ENCODE results near the gene P2RX6.

P2RX6 gene

DNA sequence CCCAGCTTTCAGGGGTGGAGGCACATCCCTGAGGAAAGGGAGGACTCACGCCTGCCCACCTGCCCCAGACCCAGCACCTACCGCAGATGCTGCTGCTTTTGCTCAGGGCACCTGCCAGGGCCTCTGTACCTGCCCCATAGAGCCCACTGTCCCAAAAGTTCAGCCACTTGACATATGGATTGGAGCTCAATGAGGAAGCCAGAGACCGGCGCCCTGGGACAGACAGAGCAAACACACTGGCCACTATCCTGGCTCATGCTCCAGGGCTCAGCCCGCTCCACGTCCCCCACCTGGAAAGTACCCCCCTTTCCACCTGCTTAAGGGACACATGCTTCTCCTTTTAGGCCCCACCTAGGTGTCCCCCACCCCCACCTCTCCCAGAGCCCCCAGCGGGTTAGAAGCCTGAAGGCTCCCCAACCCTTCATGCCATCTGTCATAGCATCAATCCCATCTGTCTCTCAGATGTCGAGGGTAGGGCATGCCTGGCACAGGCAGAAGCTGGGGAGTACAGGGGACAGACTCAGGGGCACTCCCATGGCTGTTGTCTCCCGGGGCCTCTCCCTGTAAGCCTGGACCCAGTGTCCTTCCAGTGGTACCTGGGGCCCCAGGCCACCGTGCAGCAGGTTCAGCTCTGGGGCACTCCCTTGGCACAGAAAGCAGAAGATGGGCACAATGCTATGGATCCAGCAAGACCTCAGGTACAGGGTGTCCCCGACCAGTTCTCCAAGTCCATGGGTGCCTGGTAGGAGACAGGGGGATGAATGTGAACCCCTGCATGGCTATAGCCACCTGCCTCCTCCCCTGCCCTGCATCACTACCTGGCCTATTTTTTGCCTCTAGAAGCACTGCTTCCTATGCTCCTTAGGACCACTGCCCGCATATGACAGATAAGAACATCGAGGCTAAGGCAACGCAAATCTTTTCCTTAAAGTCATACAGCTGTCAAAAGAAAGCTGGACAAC lies 2.2 kb upstream of the P2RX6 start:
- DNase-seq (ENCODE audit: low read depth) = no peak

DNA sequence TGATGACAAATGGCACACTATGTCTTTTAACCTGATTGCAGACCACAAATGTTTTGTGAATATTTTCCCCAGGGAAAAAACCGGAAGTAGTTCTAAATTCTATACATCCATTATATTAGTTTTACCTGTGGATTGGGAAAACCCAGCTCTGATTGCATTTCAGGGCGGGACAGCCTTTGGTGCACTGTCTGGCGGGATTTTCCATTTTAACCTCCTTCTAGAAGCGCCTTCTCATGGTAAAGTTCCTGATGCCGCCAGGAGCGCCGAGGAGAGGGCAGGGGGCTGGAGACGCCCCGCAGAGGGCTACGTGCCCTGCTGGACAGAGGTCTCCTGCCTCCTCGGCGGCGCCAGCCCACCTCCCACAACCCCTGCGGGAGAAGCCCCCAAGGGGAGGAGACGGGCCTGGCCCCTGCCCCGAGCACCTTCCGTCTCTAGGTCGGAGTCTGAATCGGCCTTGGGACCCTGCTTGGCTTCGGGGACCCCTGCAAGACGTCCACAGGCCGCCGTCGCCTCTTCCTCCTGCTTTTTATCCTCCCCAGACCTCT lies 1.2 kb upstream of the P2RX6 start:
- no peak for DNase-seq (ENCODE audit: low read depth)

DNA sequence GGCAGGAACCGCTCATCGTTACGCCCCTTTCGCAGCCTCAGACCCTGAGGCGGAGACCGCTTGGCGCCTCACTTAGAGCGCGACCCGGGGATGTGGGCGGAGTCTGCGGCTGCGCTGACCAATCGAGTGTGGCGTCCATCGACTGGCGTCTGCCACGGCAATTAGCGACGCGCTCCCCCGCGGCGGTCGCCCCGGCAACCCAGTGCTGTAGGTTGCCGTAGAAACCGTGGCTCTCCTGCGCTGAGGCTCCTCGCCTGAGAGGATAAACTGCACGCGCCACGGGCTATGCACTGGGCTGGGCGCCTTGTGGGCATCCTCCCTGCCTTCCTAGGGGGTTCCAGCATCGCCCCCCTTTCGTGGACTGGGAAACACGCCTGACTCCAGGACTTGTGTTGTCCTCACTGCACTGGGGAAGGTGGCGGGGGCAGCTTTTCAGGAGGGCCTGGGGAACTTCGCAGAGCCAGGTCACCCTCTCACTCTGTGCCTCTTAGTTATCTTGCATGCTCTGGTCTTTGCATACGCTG lies 701 bp upstream of the P2RX6 start:
- peak; percentile 65 for DNase-seq (ENCODE audit: low read depth)

DNA sequence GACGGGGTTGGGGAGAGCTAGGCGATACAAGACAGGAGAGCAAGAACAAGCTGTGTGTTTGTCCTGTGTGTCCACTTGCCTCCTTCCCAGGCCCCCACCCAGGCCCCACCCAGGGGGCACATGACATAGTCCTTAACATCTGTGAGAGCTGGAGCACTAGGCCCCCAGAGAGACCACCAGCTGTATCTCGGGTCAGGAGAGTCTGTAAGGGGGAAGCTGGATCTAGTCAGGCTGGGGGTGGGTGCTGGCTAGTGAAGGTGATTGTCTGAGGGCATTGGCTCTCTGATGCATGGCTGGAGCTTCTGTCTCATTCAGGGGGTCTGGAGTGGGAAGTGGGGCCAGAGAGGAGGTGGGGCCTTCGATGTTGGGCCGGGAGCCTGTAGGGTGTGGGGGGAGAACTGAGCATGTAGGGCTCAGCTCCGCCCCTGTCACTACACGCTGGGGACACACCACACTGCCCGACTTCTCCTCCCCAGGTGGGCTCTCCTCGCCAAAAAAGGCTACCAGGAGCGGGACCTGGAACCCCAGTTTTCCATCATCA lies 571 bp downstream of the P2RX6 start:
- DNase-seq (ENCODE audit: low read depth) = no peak

DNA sequence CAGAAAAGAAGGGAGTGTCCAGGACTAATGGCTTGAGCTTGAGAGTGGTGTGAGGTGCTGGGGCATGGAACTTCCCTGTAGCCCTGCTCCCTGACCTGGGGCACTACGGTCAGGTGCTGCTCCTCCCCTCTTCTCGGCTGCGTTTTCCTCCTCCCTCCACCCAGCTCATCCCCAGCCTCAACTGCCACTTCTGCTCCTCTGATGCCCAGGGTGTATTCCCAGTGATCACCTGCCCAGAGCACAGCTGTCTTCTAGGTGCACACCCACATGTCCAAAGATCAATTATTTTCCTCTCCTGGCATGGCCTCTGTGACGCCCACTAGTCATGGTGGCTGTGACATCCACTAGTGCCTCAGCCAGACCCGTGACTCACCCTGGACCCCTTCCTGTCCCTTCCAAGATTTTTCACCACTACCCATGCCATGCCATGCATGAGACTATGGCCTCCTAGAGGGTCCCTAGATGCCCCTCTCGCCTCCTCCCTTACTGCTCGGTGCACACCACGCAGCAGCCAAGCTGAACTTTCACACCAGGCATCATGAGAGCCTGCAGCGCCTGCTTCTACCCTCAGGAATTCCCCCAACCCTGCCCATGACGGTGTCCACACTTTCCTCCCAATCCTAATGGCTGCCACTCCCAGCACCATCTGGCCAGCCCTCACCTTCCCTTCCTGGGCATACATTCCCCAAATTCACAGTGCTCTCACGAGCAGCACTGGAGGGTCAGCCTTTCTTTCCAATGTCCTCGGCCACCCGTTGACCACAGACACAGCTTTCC lies 1.9 kb downstream of the P2RX6 start:
- DNase-seq (ENCODE audit: low read depth) = no peak

DNA sequence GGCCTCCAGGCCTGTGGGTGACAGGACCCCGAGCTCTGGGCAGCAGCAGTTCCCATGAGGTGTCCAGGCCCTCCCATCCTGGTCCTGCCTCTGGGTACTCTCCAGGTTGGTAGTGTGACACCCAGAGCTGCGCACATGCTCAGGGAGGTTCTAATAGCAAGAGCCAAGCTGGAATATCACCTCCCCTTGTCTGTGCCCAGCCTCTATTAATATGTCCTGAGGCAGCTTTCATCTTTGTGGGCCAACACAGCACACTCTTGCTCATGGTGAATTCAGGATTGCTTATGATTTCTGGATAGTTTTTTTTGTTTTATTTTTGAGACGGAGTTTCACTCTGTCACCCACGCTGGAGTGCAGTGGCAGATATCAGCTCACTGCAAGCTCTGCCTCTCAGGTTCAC lies 3.3 kb downstream of the P2RX6 start:
- DNase-seq (ENCODE audit: low read depth) = no peak

DNA sequence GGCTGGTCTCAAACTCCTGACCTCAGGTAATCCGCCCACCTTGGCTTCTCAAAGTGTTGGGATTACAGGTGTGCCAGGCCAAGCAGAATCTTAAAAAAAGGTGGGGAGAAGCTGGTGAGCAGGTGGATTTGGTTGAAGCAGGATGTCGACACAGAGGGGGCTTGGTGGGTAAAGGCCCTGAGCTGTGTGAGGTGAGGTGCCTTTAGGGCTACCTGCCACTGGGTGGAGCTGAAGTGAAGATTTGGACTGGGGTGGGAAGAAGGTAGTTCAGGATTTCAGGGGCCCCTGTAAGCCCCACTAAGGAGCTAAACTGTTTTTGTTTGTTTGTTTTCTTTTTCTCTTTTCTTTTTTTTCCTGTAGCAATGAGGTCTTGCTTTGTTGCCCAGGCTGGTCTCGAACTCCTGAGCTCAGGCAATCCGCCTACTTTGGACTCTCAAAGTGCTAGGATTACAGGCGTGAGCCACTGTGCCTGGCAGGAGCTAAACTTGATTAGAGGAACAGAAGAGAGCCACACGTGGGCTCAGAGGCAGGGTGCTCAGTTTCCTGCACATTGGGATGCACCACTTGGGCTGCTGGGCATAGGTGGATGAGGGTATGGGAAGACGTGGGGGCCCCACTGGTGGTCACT lies 6.0 kb downstream of the P2RX6 start:
- no peak for DNase-seq (ENCODE audit: low read depth)

DNA sequence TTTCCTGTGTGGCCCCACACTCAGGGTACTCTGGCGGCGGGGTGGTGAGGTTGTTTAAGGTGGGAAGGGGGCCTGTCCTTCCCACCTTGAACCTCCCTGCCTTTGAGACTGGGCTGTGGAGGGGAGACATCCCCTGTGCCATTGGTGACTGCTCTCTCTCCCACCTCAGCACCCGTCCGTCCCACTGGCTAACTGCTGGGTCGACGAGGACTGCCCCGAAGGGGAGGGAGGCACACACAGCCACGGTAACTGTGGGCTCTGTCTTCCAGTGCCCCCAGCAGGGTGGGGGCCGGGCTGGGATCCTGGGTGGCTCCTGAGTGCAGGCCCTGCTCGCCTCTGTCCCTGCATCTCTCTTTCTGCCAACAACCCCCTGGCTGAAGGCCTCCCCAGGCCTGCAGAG lies 7.5 kb downstream of the P2RX6 start:
- DNase-seq (ENCODE audit: low read depth) = no peak

DNA sequence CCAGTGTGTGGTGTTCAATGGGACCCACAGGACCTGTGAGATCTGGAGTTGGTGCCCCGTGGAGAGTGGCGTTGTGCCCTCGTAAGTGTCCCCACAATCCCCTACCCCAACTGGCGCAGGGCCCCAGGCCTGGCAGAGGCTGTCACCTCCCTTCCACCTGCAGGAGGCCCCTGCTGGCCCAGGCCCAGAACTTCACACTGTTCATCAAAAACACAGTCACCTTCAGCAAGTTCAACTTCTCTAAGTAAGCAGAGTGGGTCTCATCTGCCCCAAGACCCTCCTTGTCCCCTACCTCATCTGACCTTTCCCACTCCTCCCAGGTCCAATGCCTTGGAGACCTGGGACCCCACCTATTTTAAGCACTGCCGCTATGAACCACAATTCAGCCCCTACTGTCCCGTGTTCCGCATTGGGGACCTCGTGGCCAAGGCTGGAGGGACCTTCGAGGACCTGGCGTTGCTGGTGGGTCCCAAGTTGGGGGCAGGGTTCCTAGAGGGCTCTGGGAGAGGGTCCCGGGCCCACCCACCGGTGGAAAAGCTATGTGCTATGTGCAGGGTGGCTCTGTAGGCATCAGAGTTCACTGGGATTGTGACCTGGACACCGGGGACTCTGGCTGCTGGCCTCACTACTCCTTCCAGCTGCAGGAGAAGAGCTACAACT lies 8.1 kb downstream of the P2RX6 start:
- no peak for DNase-seq (ENCODE audit: low read depth)

DNA sequence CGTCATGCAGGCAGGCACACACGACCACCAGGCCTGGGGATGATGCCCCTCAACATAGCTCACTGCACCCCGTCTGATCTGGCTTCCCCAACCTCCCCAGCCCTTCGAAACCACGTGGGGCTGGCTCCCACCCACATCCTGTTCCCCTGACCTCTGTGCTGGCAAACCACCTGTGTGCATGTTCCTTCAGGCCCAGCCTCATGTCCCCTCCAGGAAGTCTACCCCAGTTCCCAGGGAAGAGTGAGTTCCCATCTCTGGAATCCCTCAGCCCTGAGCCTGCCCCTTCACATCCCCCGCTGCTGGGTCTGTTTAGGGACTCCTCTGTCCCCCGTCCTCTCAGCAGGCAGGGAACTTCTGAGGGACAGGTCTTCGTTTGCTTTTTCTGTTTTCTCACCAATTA lies 10.3 kb downstream of the P2RX6 start:
- DNase-seq (ENCODE audit: low read depth) = no peak

DNA sequence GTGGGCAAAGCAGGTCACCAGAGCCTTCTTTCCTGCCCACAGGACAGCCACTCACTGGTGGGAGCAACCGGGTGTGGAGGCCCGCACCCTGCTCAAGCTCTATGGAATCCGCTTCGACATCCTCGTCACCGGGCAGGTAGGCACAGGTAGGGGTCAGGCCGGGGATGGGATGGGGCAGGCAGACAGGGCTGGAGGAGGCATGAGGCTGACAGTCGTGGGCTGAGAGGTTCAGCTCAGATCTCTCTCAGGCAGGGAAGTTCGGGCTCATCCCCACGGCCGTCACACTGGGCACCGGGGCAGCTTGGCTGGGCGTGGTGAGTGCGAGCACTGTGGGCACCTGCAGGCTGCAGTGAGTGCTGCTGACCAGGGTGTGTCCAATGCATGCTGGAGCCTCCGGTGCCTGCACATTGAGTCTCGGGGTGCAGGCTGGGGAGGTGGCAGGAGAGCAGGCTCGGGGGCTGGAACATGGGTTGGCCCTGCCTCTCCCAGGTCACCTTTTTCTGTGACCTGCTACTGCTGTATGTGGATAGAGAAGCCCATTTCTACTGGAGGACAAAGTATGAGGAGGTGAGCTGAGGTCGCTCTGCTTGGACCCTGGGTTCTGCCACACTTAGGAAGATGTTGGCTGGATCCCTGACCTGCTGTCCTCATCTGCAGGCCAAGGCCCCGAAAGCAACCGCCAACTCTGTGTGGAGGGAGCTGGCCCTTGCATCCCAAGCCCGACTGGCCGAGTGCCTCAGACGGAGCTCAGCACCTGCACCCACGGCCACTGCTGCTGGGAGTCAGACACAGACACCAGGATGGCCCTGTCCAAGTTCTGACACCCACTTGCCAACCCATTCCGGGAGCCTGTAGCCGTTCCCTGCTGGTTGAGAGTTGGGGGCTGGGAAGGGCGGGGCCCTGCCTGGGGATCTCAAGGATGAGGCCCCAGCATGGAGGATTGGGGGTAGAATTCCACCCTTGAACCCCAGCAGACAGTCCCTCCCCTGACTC lies 11.1 kb downstream of the P2RX6 start:
- DNase-seq (ENCODE audit: low read depth) = no peak

DNA sequence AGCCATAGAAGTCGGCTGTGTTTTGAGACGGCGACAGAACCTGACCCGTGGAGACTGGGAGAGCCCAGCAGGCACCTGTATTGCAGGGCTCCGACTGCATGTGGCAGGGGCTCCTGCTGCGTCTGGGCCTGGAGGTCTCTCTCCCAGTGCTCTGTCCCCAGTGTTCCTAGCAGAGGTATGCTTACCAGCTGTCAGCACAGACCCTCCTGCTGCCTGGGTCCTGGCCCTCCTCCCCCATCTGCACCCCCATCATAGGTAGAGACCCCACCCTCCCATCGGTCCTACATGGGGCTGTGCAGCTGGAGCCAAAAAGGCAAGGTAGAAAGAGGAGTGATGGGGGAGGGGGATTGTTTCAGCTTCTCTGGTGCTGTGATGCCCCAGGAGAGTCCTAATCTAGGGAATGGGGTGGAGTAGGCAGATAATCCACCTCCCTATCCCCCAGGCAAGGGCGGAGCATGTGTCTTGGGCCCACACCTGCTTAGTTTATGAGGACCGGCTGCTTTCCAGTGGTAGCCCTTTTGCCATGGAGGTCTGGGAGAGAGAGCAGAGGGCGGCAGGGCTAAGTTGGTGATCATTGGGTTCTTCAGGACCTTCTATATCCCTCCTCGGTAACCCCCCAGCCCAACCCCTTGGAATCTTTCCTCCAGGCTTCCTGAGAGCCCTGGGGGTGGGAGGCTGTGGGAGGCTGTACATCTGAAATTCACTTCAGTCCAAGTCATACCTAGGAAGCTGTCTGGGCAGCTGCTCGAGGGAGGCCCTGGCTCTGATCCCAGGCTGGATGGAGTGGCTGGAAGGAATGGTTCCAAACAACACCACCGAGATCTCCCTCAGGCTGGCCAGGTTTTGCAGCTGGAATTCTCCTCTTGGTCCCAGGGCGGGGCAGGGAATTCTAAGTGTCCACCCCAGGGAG lies 12.1 kb downstream of the P2RX6 start:
- DNase-seq (ENCODE audit: low read depth) = no peak

DNA sequence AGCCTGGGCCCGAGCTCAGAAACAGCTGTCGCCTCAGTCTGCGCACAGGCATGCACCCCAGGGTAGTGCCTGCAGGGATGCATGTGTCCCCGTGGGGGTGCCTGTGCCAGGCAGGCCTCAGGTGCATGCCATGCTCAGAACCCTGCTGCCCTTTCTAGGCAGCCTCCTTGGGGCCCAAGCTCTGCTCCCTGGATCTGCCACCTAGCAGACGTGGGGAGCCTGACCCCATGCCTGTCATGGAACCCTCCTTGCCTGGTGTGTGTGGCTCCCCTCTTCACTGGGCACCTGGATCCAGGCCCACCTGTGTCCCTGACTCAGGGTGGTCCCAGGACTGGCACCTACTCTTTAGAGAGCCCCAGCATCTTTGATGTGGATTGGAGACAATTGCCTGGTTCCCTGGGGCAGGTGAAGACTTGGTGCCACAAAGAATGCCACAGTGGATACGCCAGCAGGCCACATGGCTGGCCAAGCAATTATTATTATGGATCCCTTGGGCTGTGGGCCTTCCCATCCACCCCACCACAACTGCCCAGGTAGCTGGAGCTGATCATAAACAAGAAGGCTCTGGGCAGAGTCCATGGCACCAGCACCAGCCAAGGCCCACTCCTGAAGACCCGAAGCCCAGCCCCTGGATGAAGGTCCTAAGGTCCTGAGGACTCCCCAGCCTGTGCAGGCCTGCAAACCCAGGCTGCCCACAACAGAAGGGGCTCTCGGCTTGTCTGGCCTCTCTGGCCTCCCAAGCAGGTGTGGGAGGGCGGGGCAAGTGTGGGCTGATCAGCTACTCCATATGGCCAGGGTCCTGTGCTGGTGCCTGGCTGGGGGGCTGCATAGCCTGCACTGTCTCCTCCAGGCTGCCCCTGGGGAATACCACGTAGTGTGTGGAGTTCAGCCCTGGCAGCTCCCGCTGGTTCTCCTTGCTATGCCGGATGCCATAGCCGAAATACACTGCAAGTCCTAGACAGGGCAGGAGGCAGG lies 13.6 kb downstream of the P2RX6 start:
- DNase-seq (ENCODE audit: low read depth) = no peak

DNA sequence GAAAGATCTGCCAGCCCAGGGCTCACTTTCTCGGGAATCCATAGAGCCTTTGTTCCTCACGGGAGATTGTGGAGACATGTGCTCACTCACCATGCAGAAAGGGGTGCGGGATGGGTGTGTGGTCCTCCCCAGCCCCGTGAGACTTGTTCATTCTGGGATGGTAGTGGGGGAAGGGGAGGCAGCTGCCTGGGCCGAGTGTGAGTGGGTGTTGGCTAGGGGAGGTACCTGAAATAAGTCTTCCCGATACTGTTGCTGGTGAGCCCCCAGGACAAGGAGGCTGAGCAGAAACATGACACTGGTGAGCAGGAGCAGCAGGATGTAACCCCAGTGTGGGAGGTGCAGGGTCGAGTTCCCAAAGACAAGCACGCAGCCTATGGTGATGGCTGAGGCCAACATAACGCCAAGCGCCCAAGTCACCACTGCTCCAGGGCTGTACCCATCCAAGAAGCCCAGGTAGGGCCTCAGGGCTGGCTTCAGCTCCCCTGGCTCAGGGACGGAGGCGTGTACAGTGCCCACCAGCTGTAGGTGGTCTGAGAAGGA lies 14.6 kb downstream of the P2RX6 start:
- DNase-seq (ENCODE audit: low read depth) = no peak

DNA sequence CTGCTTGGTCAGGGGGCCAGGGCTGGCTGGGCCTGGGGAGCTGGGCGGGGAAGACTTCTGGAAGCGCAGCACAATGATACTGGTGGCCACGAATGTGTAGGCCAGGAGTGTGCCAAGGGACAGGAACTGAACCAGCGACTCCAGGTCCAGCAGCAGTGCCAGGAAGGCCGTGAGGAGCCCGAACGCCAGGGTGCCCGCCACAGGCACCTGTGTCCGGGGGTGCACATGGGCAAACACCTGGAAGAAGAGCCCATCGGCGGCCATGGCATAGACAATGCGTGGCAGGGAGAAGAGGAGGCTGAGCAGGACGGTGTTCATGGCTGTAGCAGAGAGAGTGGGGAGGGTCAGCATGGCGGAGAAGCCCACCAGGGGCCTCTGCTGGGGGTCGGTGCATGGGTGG lies 15.1 kb downstream of the P2RX6 start:
- no peak for DNase-seq (ENCODE audit: low read depth)

DNA sequence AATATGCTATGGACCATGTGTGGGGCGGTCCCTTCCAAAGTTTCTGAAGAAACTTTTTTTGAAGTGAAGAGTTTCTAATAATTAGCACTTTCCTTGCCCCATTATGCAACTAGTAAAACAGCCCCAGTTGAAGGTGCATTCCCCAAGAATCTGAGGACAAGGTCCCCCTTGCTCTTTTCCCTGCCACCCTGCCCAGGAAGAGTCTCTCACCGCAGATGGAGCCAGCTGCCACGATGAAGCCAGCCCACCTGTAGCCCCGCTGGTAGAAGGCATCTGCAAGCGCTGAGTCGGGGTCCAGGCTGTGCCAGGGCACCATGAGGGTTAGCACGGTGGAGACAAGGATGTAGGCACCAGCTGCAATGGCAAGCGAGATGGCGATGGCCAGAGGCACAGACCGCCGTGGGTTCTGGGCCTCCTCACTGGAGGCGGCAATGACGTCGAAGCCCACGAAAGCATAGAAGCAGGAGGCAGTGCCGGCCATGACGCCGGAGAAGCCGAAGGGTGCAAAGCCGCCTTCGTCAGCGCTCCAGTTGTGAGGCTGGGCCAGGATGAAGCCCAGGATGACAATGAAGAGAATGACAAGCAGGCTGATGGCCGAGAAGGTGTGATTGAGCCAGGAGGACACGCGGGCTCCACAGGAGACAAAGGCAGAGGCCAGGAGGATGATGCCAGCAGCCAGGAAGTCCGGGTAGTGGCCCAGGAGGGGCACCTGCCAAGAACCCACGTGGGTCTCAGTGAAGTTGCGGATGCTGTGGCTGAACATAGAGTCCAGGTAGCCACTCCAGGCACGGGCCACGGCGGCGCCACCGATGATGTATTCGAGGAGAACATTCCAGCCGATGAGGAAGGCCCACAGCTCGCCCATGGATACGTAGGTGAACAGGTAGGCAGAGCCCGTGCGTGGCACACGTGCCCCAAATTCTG lies 15.9 kb downstream of the P2RX6 start:
- no peak for DNase-seq (ENCODE audit: low read depth)
